Brain pericyte (primary cell): ENCODE data around the gene AKR1B1.

ENCODE experiments used
- DNase-seq: peaks from one replicate; pipeline ENCODE4 v3.0.0-alpha.2; 2012; ENCODE audit warnings: low read depth, low spot score

Gene AKR1B1

DNA sequence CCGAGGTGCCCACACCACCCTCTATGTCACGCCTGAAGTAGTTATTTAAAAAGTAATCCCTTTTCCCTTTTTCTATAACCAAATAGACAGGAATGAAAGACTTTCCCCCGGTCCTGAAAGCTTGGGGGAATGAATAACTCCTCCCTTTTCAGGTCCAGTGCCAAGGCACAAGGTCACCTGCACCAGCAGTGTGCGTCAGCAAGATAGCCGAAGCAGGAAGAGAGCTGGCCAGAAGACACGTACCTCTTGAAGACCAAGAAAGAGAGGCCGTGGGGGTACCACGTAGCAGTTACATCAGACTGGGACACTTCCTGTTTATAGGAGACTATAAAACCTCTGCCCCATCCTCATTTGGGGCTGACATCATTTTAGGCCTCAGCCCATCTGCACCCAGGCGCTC, 10.7 kb upstream of the AKR1B1 start:
- DNase-seq = no peak

DNA sequence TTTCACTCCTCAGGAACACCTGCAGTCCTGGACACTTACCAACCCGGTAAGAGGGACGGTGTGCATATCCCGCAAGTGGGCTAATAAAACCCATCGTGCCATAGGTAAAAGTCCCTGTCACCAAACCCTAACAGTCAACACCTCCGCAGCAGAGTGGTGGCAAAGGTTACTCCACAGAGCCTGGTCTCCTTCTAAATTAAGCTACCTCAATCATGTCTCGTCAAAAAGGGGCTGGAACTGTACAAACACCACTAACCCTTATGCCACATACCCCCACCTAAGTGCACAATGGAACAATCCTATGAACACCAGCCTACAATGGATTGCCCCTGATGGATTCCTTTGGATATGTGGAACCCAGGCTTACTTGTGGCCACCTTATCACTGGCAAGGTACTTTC, 9.6 kb upstream of the AKR1B1 start:
- no peak for DNase-seq

DNA sequence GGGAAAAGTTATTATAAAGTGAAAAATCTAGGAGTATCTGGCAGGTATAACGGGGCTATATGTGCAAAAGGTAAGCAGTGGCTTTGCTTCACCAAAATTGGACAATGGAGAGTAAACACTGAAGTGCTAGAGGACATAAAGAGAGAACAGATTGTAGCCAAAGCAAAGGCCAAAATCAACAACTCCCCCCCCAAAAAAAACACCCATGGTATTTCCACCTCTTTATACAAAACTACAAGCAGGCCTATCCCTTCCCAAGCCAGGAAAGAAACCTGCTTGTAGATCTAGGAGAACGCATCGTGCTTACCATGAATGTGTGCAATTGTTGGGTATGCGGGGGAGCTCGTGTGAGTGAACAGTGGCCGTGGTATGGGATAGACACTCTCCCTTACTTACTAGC, 9.2 kb upstream of the AKR1B1 start:
- DNase-seq = no peak

DNA sequence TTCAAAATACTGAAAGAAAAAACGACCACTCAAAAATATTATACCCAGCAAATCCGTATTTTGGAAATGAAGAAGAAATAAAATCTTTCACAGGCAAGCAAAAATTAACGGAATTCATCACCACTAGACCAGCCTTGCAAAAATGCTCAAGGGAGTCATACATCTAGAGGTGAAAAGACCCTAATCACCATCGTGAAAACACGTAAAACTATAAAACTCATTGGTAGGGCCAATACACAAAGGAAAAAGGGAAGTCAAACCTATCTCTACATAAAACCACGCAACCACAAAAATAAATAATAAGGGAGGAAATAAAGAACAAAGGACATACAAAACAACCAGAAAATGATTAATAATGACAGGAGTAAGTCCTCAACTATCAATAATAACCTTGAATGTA, 6.6 kb upstream of the AKR1B1 start:
- no peak for DNase-seq

DNA sequence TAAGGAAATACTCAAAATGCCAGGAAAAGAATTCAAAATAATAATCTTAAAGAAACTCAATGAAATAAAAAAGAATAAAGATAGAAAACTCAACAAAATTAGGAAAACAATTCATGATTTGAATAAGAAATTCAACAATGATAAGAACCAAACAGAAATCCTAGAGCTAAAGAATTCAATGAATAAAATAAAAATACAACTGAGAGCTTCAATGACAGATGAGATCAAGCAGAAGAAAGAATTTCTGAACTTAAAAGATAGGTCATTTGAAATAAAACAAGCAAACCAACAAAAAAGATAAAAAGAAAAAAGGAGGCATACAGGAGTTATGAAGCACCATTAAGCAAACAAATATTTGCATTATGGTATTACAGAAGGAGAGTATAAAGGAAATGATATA, 5.6 kb upstream of the AKR1B1 start:
- no peak for DNase-seq

DNA sequence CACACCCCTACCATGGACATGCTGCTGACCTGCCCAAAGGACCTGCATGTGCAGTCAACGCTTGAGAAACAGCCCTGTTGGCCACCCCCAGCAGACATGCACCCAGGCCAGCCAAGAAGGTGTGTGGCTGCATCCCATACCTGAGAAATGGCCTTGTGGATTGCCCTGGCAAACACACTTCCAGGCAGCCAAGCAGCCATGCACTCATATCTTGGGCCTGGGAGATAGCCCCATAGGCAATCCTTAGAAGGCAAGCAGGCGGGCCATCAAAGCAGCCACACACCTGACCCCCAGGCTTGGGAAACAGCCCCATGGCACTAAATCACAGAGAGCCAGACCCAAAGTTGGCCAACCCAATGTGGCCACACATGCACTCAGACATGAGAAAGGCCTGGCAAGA, 4.9 kb upstream of the AKR1B1 start:
- no peak for DNase-seq

DNA sequence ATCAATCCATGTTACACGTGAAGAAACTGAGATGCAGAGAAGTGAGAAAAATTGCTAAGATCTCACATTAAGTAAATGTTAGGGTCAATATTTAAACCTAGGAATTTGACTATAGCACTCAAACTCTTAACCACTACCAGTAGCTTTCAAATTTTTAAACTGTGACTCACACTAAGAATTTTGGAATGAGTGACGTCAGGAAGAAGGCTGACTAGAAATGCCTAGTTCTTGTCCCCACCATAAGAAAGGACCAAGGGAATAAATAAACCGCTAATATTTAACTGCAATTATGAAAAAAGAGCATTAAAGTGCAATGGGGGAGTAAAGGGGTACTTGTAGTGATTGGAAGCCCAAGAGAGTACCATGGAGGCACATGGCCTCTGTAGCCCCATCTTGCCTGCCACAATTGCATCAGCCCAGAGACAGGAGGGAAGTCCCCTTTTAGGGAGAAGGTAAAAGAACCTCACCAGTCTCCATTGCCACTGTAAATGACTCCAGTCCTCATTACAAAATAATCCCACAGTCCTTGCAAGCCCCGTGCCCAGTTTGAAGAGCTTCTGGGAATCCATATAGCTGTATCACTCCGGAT, 3.5 kb upstream of the AKR1B1 start:
- no peak for DNase-seq

DNA sequence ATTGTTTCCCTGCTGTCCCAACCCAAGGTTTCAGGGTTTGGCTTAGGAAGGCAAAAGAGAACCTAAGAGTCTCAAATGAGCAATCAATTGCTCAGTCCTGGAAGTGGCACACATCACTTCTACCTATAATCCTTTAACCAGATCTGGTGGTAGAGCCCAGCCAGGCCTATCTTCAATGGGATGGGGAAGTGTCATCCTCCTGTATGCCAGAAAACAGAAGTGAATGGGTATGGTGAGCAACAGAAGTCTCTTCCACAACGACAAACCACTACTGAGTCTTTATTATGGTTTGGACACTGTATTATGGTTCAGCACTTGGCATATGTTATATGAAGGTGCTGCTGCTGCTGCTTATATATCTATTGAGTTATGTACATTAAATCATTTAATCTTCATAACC, 3.0 kb upstream of the AKR1B1 start:
- no peak for DNase-seq

DNA sequence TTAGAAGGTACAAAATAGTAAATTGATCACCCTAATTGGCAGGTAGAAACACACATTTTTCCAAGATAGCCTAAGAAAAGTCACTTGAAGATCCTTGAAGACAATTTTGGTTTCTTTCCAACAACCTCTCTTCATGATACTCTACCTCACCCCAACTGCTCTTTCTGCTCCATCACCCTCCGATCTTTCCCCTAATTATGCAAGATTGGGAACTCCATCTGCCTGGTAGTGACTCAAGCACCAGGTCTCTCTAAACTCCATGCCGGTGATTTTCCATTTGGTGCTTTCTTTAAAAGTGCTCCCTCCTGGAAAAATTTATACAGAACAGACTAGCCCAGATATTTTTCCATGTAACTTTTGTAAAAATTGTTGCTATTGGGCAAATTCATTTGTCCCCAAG, 1.1 kb upstream of the AKR1B1 start:
- DNase-seq = no peak

DNA sequence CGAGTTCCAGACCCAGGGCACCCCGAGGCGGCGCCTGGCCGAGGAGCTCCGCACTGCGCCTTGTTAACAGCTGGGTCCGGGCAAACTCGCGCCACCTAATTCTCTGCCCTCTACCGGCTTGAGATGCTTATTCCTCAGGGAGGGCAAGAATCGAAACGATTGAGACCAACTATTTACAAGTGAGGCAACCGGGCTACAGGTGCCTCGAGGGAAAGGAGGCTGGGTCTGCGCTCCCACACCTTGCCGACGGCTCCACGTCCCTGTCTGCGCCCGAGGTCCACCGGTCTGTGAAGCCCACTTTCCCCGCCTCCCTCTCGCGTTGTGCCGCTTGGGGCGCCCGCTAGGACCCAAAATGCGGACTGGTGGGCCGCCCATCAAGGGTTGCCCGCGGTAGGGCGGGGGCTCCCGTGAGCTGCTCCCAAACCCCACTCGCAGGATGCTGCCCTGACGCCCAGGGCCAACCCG, 527 bp downstream of the AKR1B1 start:
- no peak for DNase-seq

DNA sequence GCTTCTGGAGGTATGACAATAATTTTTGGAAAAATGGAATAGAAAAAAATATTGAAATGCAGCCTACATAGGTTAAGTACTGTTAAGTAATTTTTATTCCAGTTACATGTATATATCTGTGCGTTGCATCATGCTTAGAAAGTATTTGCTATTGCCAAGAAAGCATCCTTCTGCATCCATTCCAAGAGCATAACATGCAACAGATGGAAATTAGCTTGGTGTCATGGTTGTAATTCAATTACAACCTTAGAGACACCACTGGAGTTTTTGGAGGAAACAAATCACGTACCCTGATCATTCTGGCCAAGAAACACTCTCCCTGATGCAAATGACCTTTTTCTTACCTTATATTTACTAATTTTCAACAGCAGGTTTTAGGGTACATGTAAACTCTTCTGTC, 1.7 kb downstream of the AKR1B1 start:
- no peak for DNase-seq

DNA sequence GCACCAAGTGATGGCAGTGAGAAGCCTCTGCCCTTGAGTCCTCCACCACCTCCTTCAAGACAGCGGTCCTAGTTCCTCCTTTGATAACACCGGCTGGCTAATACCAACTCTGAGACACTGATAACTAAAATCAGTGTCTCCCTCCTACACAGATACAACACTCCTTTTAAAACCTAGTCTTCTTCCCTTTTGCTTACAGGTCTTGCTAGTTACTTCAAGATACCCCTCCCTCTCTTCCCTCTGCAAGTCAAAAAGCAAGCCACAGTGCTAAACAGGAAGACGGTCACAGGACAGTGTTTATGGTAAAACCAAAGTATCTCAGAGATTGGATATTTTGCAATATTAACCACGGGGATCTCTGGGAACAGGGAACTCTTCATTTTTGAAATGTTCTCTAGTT, 4.6 kb downstream of the AKR1B1 start:
- no peak for DNase-seq

DNA sequence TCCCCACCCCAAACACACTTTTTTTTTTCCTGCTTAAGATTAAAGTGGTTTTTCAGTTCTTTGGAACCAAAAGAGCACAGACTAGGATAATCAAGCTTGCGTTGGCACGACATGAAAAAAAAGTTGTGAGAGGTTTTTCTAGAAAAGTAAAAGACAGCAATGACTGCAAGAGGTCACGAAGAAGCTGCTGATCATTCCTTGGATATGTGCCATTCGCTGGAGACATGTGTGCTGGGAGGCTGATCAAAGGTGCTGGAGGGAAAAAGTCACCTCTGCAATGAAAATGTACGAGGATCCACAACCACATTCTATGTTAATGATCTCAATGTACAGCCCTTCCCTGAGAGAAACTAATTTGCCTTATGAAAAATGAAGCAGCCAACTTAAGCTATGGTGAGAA, 5.4 kb downstream of the AKR1B1 start:
- no peak for DNase-seq

DNA sequence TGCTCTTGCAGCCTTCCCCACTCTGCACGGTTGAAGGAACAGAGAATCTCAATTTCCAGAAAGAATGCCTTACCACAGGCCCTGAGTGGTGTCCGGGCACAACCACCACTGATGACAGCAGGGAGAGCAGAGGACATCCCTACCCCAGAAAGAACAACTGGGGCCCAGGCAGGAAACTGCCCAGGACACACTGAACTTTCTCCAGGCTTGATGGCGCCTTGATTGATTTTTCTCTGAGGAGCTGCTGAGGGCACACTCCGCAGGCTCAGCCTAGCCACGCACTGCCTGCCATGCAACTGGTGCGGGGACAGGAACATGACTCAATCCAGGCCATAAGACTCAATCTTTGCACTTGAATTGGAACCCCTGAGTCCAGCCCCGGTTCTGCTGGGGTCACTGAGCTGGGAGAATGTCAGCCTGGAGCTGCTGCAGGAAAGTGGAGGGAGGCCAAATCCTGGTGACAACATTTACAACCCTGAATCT, 5.9 kb downstream of the AKR1B1 start:
- no peak for DNase-seq

DNA sequence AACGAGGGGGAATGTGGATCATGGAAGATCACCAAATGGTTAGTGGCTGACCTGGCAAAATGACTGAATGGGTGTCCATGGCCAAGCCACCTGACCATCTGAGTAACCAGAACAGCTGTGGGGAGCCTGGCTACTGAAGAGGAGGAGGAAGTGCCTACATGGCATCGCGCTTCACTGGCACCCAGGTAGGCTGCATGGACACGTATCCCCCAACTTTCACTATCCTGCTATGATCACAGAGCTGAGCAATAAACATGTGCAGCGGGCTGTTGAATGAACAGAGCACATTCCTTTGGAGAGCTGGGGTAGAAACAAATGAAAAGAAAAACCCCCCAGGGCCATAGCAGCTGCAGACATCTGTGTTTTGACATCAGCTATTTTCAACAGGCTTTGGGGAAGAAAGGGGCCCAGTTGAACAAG, 6.5 kb downstream of the AKR1B1 start:
- DNase-seq = no peak

DNA sequence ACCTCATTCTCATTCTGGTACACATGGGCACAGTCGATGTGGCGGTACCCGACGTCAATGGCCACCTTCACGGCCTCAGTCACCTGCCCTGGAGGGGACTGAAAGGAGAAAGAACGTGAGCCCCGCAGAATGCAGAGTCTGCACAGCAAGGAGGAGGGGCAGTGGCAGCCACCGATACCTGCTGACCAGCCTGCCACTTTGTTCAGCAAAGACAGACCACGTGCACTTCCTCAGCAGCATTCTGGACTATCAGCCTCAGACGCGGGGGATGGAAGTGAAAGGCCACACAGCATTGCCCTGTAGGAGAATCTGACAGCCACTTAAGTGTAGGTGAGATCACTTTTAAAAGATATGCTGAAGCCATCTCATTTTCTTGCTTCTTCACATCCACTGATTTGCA, 7.2 kb downstream of the AKR1B1 start:
- no peak for DNase-seq

DNA sequence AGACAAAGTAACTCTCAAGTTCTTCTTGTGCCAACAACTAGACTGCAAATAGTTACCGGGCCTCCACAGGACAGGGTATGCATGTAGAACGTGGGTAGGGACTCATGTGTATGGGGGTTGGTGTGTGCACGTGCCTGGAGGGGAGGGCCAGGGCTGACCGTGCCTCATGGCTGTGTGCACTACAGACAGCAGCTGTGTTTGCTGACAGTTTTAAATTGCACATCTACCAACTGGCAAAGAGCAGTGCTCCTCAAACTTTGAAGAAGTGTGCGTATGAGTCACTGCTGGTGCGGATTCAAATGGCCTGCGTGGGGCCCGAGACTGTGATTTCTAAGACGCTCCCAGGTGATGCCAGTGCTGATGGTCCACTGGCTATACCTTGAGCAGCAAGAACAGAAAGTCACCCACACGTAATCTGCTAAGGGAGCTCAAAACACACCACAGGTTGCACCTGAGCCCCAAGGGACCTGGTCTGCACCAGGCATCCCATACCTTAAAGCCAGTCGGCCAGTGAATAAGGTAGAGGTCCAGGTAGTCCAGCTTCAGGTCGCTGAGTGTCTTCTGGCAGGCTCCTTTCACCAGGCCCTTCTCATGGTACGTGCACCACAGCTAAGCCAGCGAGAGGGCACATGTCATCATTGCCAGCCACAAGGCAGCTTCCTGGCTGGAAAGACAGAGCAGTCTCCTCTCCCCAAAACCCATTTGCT, 8.5 kb downstream of the AKR1B1 start:
- no peak for DNase-seq

DNA sequence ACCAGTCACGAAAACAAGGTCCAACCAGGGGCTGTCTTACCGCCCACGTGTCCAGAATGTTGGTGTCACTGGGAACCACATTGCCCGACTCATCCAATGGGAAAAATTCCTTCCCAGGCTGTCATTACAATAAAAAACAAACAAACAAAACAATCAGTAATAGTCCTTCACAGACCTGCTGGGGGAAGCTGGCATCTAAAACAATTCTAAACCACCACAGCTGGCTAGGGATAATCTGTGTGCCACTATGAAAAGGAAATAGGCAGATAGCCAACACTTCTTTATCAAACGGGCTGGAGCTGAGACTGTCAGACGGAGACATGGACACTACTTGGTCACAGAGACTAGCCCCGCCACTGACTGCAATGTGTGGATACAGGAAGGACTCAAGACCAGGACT, 9.2 kb downstream of the AKR1B1 start:
- DNase-seq = no peak

DNA sequence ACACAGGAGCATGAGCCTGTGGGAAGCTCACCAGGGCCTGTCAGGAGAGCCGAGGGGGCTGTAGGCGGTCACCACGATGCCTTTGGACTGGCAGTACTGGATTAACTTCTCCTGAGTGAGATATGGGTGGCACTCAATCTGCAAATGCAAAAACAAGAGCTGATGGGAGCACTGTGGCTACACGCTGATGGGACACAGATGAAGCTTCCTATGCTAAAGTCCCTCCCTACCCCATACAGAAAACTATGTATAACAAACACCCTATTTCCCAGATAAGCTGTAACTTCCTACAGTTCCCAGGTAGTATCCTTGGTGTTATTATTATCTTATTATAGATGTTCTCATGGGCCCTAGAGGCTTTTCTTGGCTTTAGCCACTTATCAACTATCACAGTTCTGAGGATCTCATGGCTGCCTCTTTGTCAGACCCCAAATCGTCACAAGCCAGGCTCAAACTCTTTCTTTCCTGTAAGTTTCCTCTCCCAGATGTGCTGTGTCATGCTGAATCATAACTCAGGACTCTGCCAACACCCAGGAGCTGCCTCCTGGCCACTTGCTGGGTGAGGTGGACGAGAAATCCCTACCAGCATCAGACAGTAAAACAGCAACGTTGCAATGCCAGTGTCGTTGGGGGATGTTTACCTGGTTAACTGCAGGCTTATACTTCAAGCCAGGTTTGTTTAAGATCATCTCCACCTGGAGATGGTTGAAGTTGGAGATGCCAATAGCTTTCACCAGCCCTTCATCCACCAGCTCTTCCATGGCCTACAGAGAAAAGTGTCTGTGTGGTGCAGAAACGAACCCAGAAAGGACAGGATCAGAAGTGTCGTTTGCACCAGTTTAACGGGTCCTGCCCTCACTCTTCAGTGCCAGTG, 10.3 kb downstream of the AKR1B1 start:
- no peak for DNase-seq

DNA sequence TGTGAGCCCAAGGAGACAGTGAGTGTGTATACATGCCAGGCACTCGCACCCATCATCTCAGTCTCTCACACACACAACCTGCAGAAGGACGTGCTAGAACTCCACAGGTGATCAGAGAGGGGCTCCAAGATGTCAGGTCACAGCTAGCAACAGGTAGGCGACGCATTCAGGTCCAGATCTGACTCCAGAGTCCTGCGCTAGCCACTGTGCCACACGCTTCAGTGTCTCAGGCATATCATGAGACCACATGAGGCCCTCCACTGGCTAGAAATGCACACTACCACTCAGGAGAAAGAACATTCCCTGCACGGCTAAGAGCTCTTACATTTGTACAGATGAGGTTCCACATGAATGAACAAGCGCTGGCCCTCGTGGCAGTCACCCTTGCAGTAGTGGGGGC, 11.5 kb downstream of the AKR1B1 start:
- no peak for DNase-seq

DNA sequence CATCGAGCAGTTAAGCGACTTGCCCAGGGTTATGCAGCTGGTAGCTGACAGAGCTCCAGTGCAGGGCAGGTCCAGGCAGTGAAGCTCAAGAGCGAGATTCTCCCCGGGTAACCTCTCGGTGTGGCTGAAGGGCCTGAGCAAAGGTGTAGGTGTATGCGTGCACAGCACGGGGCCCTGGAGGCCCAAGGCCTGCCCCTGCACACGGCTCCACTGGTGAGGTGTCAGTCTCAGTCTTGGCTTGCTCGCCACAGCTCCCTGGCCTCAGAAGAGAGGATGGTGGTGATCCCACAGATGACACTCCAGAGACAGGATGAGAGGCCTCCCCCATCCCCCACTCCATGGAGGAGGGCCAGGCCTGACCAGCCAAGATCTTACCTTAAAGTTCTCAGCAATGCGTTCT, 12.0 kb downstream of the AKR1B1 start:
- no peak for DNase-seq

DNA sequence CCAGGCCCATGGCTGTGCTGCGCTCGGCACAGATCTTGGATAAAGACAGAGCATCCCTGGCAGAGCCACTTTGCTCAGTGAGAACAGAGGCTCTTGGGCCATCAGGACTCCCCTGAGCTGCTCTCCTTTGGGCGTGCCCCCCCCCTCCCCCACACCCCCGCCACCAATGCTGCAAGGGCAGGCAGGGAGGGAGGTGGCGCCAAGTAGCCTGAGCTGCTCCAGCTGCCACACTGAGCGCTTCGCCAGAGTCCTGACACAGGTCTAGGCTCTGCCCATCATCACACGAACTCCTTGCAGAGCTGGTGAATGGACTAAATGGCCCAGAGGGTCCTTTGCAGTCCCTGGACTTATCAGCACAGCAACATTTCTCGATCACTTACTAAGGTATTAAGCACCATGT, 12.5 kb downstream of the AKR1B1 start:
- DNase-seq = no peak

DNA sequence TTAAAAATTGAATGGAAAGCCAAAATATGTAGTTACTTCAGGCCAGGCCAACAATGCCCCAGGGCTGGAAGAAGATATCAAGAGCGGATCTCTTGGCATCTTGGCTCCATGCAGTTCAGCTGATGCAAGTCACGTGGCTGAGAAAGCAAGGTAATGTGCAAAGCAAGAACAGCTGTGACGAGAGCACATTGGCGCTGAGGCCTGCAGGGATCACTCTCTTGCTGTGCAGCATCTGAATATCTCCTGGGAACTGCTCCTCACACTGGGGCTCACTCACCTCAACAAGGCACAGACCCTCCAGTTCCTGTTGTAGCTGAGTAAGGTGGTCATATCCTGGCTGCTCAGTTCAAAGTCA, 14.0 kb downstream of the AKR1B1 start:
- DNase-seq = no peak
